GM23338 (cell line): ENCODE results near the gene ARHGAP10. TPM values are rescaled to one million over a fixed set of nuclear protein-coding genes. Genes with fewer than 3 reads are reported as not detected.

Source experiments
- ATAC-seq: fragments of 200-7000 bp; cut with Tn5 transposase; 3 replicates; pipeline ENCODE4 v1.9.1; 2020
- DNase-seq: peaks from one replicate; pipeline ENCODE4 v3.0.0-alpha.2; 2015; ENCODE audit warnings: low spot score
- H2AFZ ChIP-seq: fragments of 200-600 bp; sonication (generic); 2 replicates; pipeline ENCODE4 v1.8.0; 2016; ENCODE audit warnings: antibody characterized with exemption, mild to moderate bottlenecking, moderate library complexity
- H3F3A ChIP-seq: fragments of 200-600 bp; sonication (generic); replicated peaks from 2 replicates; pipeline ENCODE4 v1.8.0; 2017; ENCODE audit warnings: antibody characterized with exemption, mixed run types, low read depth
- H3K27ac ChIP-seq: fragments of 200-600 bp; sonication (generic); 2 replicates; pipeline ENCODE4 v1.6.1; 2016; ENCODE audit warnings: low read depth
- H3K27me3 ChIP-seq: fragments of 200-600 bp; sonication (generic); 2 replicates; pipeline ENCODE4 v1.8.0; 2016; ENCODE audit warnings: mild to moderate bottlenecking, mixed run types, moderate library complexity; ENCODE audit not compliant: insufficient read depth
- H3K36me3 ChIP-seq: fragments of 200-600 bp; sonication (generic); 2 replicates; pipeline ENCODE4 v1.8.0; 2016; ENCODE audit warnings: mild to moderate bottlenecking; ENCODE audit not compliant: insufficient read depth
- H3K4me1 ChIP-seq: fragments of 200-600 bp; sonication (generic); 2 replicates; pipeline ENCODE4 v1.8.0; 2016; ENCODE audit warnings: mild to moderate bottlenecking, moderate library complexity; ENCODE audit not compliant: insufficient read depth
- H3K4me2 ChIP-seq: fragments of 200-600 bp; sonication (generic); 2 replicates; pipeline ENCODE4 v1.7.1; 2017; ENCODE audit warnings: mixed run types
- H3K4me3 ChIP-seq: fragments of 200-600 bp; sonication (generic); 2 replicates; pipeline ENCODE4 v1.6.1; 2016; ENCODE audit warnings: mixed run types
- H3K79me2 ChIP-seq: fragments of 200-600 bp; sonication (generic); replicated peaks from 2 replicates; pipeline ENCODE4 v1.8.0; 2017; ENCODE audit warnings: mild to moderate bottlenecking; ENCODE audit not compliant: insufficient read depth
- H3K9me2 ChIP-seq: fragments of 200-600 bp; sonication (generic); 2 replicates; pipeline ENCODE4 v1.8.0; 2017; ENCODE audit not compliant: insufficient read depth
- H4K20me1 ChIP-seq: fragments of 200-600 bp; sonication (generic); replicated peaks from 2 replicates; pipeline ENCODE4 v1.8.0; 2017; ENCODE audit warnings: mild to moderate bottlenecking; ENCODE audit not compliant: insufficient read depth
- H3K27ac Mint-ChIP-seq: 2 replicates; pipeline ENCODE4 v1.8.0; 2020; ENCODE audit warnings: inconsistent platforms, mild to moderate bottlenecking, moderate library complexity, mixed read lengths
- H3K27me3 Mint-ChIP-seq: 3 replicates; pipeline ENCODE4 v1.8.0; 2022; ENCODE audit warnings: low read depth, mild to moderate bottlenecking, moderate library complexity, mixed read lengths, inconsistent platforms; ENCODE audit not compliant: insufficient read depth, poor library complexity
- H3K36me3 Mint-ChIP-seq: 3 replicates; pipeline ENCODE4 v1.8.0; 2021; ENCODE audit warnings: low read depth, mild to moderate bottlenecking, inconsistent platforms, moderate library complexity, mixed read lengths
- H3K4me1 Mint-ChIP-seq: 3 replicates; pipeline ENCODE4 v1.8.0; 2020; ENCODE audit warnings: mild to moderate bottlenecking, inconsistent platforms, mixed read lengths
- H3K4me3 Mint-ChIP-seq: 3 replicates; pipeline ENCODE4 v1.8.0; 2021; ENCODE audit warnings: moderate library complexity, mild to moderate bottlenecking, inconsistent platforms, mixed read lengths
- H3K9me3 Mint-ChIP-seq: 3 replicates; pipeline ENCODE4 v1.8.0; 2020; ENCODE audit warnings: moderate library complexity, mild to moderate bottlenecking, inconsistent platforms, mixed read lengths
- CREB1 ChIP-seq: fragments of 250-450 bp; sonication (Bioruptor Pico); IDR thresholded peaks from 2 replicates; pipeline ENCODE4 v1.5.0; 2020; ENCODE audit warnings: low read depth, mild to moderate bottlenecking, moderate library complexity
- CTCF ChIP-seq, 2 experiments: fragments of 200-600 bp in 1 of 2; sonication (generic) in 1 of 2; conservative IDR thresholded peaks; 2 replicates each; pipeline versions ENCODE4 v1.5.1 to v1.6.1; 2016 to 2017; ENCODE audit warnings: antibody characterized with exemption in 2 of 2, low read depth in 2 of 2, mild to moderate bottlenecking in 2 of 2, moderate library complexity in 1 of 2
- EZH2phosphoT487 ChIP-seq: fragments of 200-600 bp; sonication (generic); IDR thresholded peaks from one replicate; pipeline ENCODE4 v1.8.1; 2018; ENCODE audit warnings: antibody characterized with exemption; ENCODE audit not compliant: unreplicated experiment
- NANOG ChIP-seq: IDR thresholded peaks from 2 replicates; pipeline ENCODE4 v1.6.1; 2016; ENCODE audit warnings: antibody characterized with exemption, borderline replicate concordance
- POLR2AphosphoS5 ChIP-seq: IDR thresholded peaks from 2 replicates; pipeline ENCODE4 v1.6.1; 2016; ENCODE audit warnings: antibody characterized with exemption, low read depth
- REST ChIP-seq: IDR thresholded peaks from one replicate; pipeline ENCODE4 v1.6.1; 2018; ENCODE audit warnings: antibody characterized with exemption; ENCODE audit not compliant: unreplicated experiment
- ZNF331 ChIP-seq: fragments of 250-450 bp; sonication (Bioruptor Pico); IDR thresholded peaks from 2 replicates; pipeline ENCODE4 v1.5.0; 2020; ENCODE audit warnings: low read depth, mild to moderate bottlenecking, moderate library complexity
- polyA plus RNA-seq: library from polyadenylated mRNA; unstranded; fragments of >200 nt; fragmentation: Nextera tagmentation; extraction: Ambion mirVana; gene quantifications from 2 replicates; pipeline ENCODE4 v1.2.1, GENCODE V29; 2016
- total RNA-seq: library from RNA; depleted of rRNA; stranded (reverse); fragments of >200 nt; shearing (Covaris generic); gene quantifications from 2 replicates; pipeline ENCODE4 v1.2.3, GENCODE V29; 2014

ARHGAP10 gene
- total and polyA plus RNA-seq, 2 experiments from 2014 or later = 5.1 to 6.3 TPM

- TF ChIP-seq CTCF (conservative IDR thresholded peaks at IDR 0.05; ENCODE audit: low read depth in 2 of 2) (no peak), CREB1 (CRISPR knock-in tag) (no peak), REST (no peak), POLR2AphosphoS5 (no peak)
These were observed 142.2 kb downstream of the ARHGAP10 start (continued) for GRCh38 chr4:147874109-147874508.

- DNase-seq (no peak), ATAC-seq (no peak)
- Mint-ChIP-seq H3K9me3 (no peaks in the 10 kb centered on the region), H3K27me3 (peaks cover 3% of the 10 kb centered on the region), H3K36me3 (no peaks in the 10 kb centered on the region), H3K27ac (no peak overlapping the region), H3K4me1 (no peaks in the 10 kb centered on the region), H3K4me3 (no peak overlapping the region)
- Histone ChIP-seq H2AFZ (no peak overlapping the region), H3K79me2 (no peaks in the 10 kb centered on the region), H3K4me1 (no peaks in the 10 kb centered on the region), H3K9me2 (no peaks in the 10 kb centered on the region), H3K4me2 (no peak overlapping the region), H3K27me3 (no peaks in the 10 kb centered on the region), H3F3A (no peaks in the 10 kb centered on the region), H3K27ac (no peak overlapping the region), H3K4me3 (no peak overlapping the region), H4K20me1 (no peaks in the 10 kb centered on the region), H3K36me3 (no peaks in the 10 kb centered on the region)
- no peak for TF ChIP-seq REST
- no peak for TF ChIP-seq NANOG
- no peak for TF ChIP-seq POLR2AphosphoS5
- no peak for TF ChIP-seq ZNF331 (CRISPR knock-in tag)
- TF ChIP-seq EZH2phosphoT487 = no peak
- no peak for TF ChIP-seq CTCF (conservative IDR thresholded peaks at IDR 0.05; ENCODE audit: low read depth in 2 of 2)
These were observed 145.5 kb downstream of the ARHGAP10 start for GRCh38 chr4:147877308-147877771.
